Measurements from ENCODE around the gene KDM4B.

KDM4B gene

DNA sequence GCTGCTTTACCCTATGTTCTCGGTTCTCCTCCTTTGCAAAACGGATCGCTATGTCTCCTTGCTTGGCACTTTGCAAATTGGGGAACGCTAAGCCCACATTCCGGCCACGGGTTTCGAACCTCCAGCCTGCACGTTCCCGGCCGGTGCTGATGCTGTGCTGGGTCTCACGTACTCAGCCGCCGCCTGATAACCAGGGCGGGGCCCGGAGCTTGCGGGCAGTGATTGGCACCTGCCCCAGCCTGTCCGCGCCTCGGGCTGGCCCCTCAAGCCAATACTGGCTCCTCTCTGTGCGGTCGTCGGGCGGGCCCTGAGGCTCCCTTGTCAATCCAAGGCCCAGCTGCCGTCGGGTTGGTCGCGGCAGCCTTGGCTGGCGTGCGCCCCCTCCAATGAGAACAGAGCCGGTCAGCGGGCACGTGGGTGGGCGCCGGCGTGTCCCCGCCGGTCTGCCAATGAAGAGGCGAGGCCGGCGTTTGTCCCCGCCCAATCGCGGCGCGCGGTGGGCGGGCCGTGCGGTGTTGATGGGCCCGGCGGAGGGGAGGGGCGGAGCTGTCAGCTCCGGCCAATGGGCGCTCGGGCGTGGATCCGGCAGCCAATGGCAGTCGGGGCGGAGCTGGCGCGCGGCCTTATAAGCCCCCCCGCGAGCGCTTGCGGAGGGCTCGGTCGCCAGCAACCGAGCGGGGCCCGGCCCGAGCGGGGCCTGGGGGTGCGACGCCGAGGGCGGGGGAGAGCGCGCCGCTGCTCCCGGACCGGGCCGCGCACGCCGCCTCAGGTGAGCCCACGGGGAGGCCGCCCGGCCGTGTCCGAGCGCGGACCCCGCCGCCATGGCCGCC is at the start of gene KDM4B:
Gene KDM4B, plus strand, starts transcription at position 652 of the 830 bp plus-strand sequence. CDS start 63,778 bp downstream, outside the sequence.
- Histone ChIP-seq H3K27me3 (no peaks in the 10 kb centered on the region; a peak in 1 of 22 replicates), H4K20me1 (peaks cover 41 to 92% (median 88%) of the 10 kb centered on the region in 11 experiments), H3K27ac (peak within 1 kb of the TSS; percentile 82 to 92 (median 86)), H3K9ac (peak within 1 kb of the TSS; percentile 87 to 97 (median 91)), H3K4me2 (peak within 1 kb of the TSS; percentile 93 to 100 (median 98)), H3K36me3 (peaks cover 0 to 25% (median 18%) of the 10 kb centered on the region in 11 experiments; a peak in 19 of 22 replicates), H3K4me1 (peaks cover 61 to 86% (median 75%) of the 10 kb centered on the region in 10 experiments), H3K9me3 (replicated peaks in 1 of 11) (no peaks in the 10 kb centered on the region), H3K4me3 (peak within 1 kb of the TSS; percentile 74 to 95 (median 80))
- TF ChIP-seq Cebpa-rat (IDR thresholded peaks at IDR 0.05) = no peak

DNA sequence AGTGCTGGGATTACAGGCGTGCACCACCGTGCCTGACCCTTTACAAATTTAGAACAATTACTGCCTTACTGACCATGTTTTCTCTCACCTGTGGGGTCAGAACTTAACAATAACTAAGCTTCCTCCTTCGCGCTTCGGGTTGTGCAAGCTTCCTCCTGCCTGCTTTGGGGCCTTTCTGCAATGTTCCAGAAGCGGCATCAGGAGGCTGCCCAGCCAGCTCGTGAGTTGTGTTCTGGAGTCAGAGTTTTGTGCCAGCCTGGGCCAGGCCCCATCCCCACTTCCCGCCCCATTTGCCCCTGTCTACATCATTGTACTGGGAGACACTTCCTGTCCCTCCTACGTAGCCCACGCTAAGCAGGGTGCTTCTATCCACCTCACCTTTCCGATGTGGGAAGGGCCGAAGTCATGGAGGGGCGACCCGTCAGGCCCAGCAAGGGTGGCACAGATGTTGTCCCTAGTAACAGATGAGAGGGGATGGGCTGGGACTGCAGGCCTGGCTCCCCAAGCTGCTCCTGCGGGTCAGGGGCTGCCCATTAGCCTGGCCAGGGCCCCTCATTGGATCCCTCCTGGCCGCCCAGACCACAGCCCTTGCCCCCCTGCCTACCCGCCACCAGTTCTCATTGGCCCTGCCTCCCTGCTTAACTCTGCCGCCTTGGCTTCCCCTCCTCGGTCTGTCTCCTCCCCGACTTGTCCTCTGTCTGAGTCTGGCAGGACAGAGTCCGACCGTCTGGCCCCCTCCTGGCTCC is 46.2 kb upstream of the KDM4B start:
- Histone ChIP-seq H3K9ac (peak overlapping the region in 10 of 11 experiments; percentile 21 to 61 (median 50); a peak in 19 of 22 replicates), H3K36me3 (peaks cover 0 to 100% (median 98%) of the 10 kb centered on the region in 11 experiments; a peak in 18 of 22 replicates)
- TF ChIP-seq Cebpa-rat (IDR thresholded peaks at IDR 0.05) = no peak

DNA sequence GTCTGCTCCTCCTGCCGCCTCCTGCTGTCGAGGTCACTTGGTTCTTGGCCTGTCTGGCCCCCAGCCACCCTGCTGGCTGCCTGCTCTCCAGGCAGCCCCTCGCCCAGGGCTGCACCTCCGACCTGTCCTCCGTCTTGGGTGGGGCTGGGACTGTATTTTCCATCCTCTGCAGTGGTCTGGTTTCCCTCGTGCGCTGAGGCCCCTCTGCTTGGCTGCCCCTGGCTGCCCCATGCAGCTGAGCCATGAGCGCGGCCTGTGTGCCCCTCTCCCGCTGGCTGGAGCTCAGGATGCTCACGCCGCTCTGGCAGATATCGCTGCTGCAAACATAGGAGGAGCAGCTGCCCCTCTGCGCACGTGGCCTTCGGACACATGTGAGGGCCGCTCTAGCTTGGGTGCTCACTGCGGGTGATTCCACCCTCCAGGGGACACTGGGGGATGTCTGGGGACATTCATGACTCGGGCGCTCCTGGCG is 45.6 kb upstream of the KDM4B start:
- Histone ChIP-seq H3K27ac (peak overlapping the region in 10 of 11 experiments; percentile 20 to 73 (median 63); a peak in 19 of 22 replicates), H4K20me1 (peaks cover 0 to 100% (median 100%) of the 10 kb centered on the region in 11 experiments; a peak in 18 of 22 replicates), H3K4me1 (peaks cover 27 to 89% (median 81%) of the 10 kb centered on the region in 10 experiments), H3K27me3 (no peaks in the 10 kb centered on the region), H3K9me3 (replicated peaks in 1 of 11) (no peaks in the 10 kb centered on the region), H3K4me2 (peak overlapping the region; percentile 30 to 77 (median 64)), H3K9ac (peak overlapping the region in 10 of 11 experiments; percentile 5 to 61 (median 50); a peak in 19 of 22 replicates), H3K4me3 (no peak overlapping the region), H3K36me3 (peaks cover 0 to 100% (median 98%) of the 10 kb centered on the region in 11 experiments; a peak in 18 of 22 replicates)
- no peak for TF ChIP-seq Cebpa-rat (IDR thresholded peaks at IDR 0.05)

More for the DNA sequence above, 46.2 kb upstream of the KDM4B start:
- H3K4me2 ChIP-seq = peak overlapping the region; percentile 30 to 77 (median 64)
- H3K27ac ChIP-seq = peak overlapping the region in 10 of 11 experiments; percentile 20 to 73 (median 63); a peak in 19 of 22 replicates
- H3K9me3 ChIP-seq (replicated peaks in 1 of 11) = no peaks in the 10 kb centered on the region
- H3K27me3 ChIP-seq = no peaks in the 10 kb centered on the region
- H4K20me1 ChIP-seq = peaks cover 0 to 100% (median 100%) of the 10 kb centered on the region in 11 experiments; a peak in 18 of 22 replicates
- no peak overlapping the region for H3K4me3 ChIP-seq
- peaks cover 27 to 88% (median 78%) of the 10 kb centered on the region in 10 experiments for H3K4me1 ChIP-seq

DNA sequence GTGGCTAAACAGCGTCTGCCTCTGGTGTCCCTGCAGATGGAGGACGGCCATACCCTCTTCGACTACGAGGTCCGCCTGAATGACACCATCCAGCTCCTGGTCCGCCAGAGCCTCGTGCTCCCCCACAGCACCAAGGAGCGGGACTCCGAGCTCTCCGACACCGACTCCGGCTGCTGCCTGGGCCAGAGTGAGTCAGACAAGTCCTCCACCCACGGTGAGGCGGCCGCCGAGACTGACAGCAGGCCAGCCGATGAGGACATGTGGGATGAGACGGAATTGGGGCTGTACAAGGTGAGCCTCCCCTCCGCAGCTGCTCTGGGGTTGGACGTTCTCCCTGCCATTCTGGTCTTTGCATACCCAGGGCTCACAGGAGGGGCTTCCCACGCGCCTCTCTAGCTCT is 39.7 kb upstream of the KDM4B start:
- no peak for TF ChIP-seq Cebpa-rat (IDR thresholded peaks at IDR 0.05)
- Histone ChIP-seq H3K9ac (no peak overlapping the region), H3K36me3 (peaks cover 7 to 100% (median 99%) of the 10 kb centered on the region in 11 experiments; a peak in 20 of 22 replicates), H3K4me2 (peak overlapping the region in 1 of 11 experiments; percentile 20; a peak in 2 of 22 replicates), H3K27ac (peak overlapping the region in 3 of 11 experiments; percentile 23 to 73 (median 51); a peak in 3 of 22 replicates), H3K4me1 (peaks cover 23 to 87% (median 57%) of the 10 kb centered on the region in 10 experiments), H3K9me3 (replicated peaks in 1 of 11) (no peaks in the 10 kb centered on the region), H3K27me3 (no peaks in the 10 kb centered on the region), H4K20me1 (peaks cover 0 to 100% (median 100%) of the 10 kb centered on the region in 11 experiments; a peak in 18 of 22 replicates), H3K4me3 (no peak overlapping the region)

DNA sequence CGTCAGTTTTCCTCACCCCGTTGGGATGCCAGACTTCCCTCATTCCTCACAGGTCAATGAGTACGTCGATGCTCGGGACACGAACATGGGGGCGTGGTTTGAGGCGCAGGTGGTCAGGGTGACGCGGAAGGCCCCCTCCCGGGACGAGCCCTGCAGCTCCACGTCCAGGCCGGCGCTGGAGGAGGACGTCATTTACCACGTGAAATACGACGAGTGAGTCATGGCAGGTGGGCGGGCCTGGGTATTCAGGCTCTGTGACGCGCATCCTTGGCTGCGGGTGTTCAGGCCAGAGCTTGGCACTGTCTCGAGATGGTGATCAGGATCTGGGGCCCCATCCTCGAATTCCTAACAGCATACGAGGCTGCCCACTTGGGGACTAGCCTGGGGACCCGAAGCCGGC is 38.2 kb upstream of the KDM4B start:
- Histone ChIP-seq H3K27ac (peak overlapping the region in 1 of 11 experiments; percentile 12; a peak in 1 of 22 replicates), H3K4me1 (peaks cover 14 to 78% (median 43%) of the 10 kb centered on the region in 10 experiments), H3K36me3 (peaks cover 7 to 100% (median 100%) of the 10 kb centered on the region in 11 experiments; a peak in 20 of 22 replicates), H3K4me3 (no peak overlapping the region), H3K9ac (peak overlapping the region in 1 of 11 experiments; percentile 3; a peak in 1 of 22 replicates), H3K9me3 (replicated peaks in 1 of 11) (no peaks in the 10 kb centered on the region), H3K27me3 (no peaks in the 10 kb centered on the region), H3K4me2 (no peak overlapping the region), H4K20me1 (peaks cover 0 to 100% (median 100%) of the 10 kb centered on the region in 11 experiments; a peak in 18 of 22 replicates)
- TF ChIP-seq Cebpa-rat (IDR thresholded peaks at IDR 0.05) = no peak

DNA sequence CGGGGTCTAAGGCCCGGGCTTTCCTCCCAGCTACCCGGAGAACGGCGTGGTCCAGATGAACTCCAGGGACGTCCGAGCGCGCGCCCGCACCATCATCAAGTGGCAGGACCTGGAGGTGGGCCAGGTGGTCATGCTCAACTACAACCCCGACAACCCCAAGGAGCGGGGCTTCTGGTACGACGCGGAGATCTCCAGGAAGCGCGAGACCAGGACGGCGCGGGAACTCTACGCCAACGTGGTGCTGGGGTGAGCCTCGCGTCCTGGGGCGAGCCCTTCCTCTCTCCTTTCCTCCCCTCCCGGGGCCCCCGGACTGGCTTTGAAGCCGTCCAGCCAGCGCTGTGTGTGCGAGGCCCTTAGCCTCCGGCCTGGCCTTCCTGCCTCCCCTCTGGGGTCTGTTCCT is 36.2 kb upstream of the KDM4B start:
- Histone ChIP-seq H4K20me1 (peaks cover 0 to 100% (median 100%) of the 10 kb centered on the region in 11 experiments; a peak in 18 of 22 replicates), H3K36me3 (peaks cover 7 to 100% (median 100%) of the 10 kb centered on the region in 11 experiments; a peak in 20 of 22 replicates), H3K9me3 (replicated peaks in 1 of 11) (no peaks in the 10 kb centered on the region)

DNA sequence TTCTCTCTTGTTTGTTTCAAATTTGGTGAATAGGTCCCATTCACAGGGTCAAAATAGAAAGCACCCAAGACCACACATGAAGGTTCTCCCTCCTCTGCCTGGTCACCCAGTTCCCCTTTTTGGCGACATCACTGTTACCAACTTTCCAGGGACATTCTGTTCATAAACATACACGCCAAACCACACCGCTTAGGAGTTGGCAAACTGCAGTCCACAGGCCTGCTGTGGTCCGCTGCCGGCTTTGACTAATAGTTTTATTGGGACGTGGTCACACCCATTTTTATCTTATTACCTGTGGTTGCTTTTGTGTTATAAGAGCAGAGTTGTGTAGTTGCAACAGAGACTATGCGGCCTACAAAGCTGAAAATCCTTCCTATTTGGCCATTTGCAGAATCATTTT is 35.4 kb upstream of the KDM4B start:
- Histone ChIP-seq H3K36me3 (peaks cover 7 to 100% (median 100%) of the 10 kb centered on the region in 11 experiments; a peak in 20 of 22 replicates), H3K9me3 (replicated peaks in 1 of 11) (no peaks in the 10 kb centered on the region), H3K27ac (peak overlapping the region in 6 of 11 experiments; percentile 39 to 57 (median 49); a peak in 8 of 22 replicates), H3K4me3 (no peak overlapping the region), H3K4me1 (peaks cover 10 to 49% (median 18%) of the 10 kb centered on the region in 10 experiments; a peak in 18 of 20 replicates), H3K27me3 (no peaks in the 10 kb centered on the region), H4K20me1 (peaks cover 0 to 100% (median 100%) of the 10 kb centered on the region in 11 experiments; a peak in 18 of 22 replicates), H3K9ac (peak overlapping the region in 3 of 11 experiments; percentile 22 to 36 (median 35); a peak in 3 of 22 replicates), H3K4me2 (peak overlapping the region in 6 of 11 experiments; percentile 13 to 54 (median 50); a peak in 8 of 22 replicates)
- TF ChIP-seq Cebpa-rat (IDR thresholded peaks at IDR 0.05) = no peak

More for the DNA sequence above, 36.2 kb upstream of the KDM4B start:
- Histone ChIP-seq H3K4me2 (peak overlapping the region in 7 of 11 experiments; percentile 28 to 54 (median 48); a peak in 12 of 22 replicates), H3K9ac (peak overlapping the region in 3 of 11 experiments; percentile 22 to 36 (median 35); a peak in 2 of 22 replicates), H3K27ac (peak overlapping the region in 8 of 11 experiments; percentile 14 to 57 (median 44); a peak in 11 of 22 replicates), H3K4me3 (no peak overlapping the region), H3K27me3 (no peaks in the 10 kb centered on the region), H3K4me1 (peaks cover 11 to 57% (median 22%) of the 10 kb centered on the region in 10 experiments; a peak in 19 of 20 replicates)
- no peak for TF ChIP-seq Cebpa-rat (IDR thresholded peaks at IDR 0.05)
